GM12878 (cell line): ENCODE data around the gene DERL3. TPM values are rescaled to one million over a fixed set of nuclear protein-coding genes. Genes with fewer than 3 reads are reported as not detected.

Source experiments
- ATAC-seq: fragments of 200-7000 bp; cut with Tn5 transposase; 3 replicates; pipeline ENCODE4 v1.9.1; 2020; ENCODE audit warnings: mild to moderate bottlenecking, moderate library complexity
- BruUV-seq: library from RNA; stranded (reverse); fragments of 400-500 nt; replicated peaks from 2 replicates; lab custom pipeline; 2021; lab: Mats Ljungman, UMichigan
- CTCF ChIA-PET: fragments of 300-600 bp; sonication (Branson Sonifier 250); formaldehyde crosslinking; extraction: SDS; loops from one replicate; lab custom pipeline; 2021; ENCODE audit warnings: inconsistent platforms; lab: Yijun Ruan, JAX
- POLR2A ChIA-PET: fragments of 350-600 bp; formaldehyde crosslinking; extraction: SDS; loops from one replicate; lab custom pipeline; 2021; ENCODE audit warnings: inconsistent platforms; lab: Charles Lee
- RAD21 ChIA-PET: fragments of 300-600 bp; sonication (Branson Sonifier 250); formaldehyde crosslinking; loops from one replicate; lab custom pipeline; 2023; ENCODE audit warnings: antibody characterized with exemption; ENCODE audit not compliant: unreplicated experiment; lab: Charles Lee
- SMC1A ChIA-PET: fragments of 300-600 bp; sonication (Branson Sonifier 250); formaldehyde crosslinking; loops from one replicate; lab custom pipeline; 2023; ENCODE audit not compliant: unreplicated experiment, uncharacterized antibody; lab: Charles Lee
- DNase-seq: peaks from one replicate; pipeline ENCODE4 v3.0.0-alpha.2; 2011; ENCODE audit warnings: low read depth, low spot score
- FAIRE-seq: peaks from 3 replicates; lab custom pipeline; 2011; peaks lifted over from hg19 to GRCh38; lab: Jason Lieb, UNC
- H2AFZ ChIP-seq: 2 replicates; pipeline ENCODE4 v1.6.0; 2011; ENCODE audit warnings: low read depth, low read length, control low read depth; ENCODE audit not compliant: control insufficient read depth
- H3K27ac ChIP-seq: 2 replicates; pipeline ENCODE4 v1.5.1; 2011; ENCODE audit warnings: control low read depth; ENCODE audit not compliant: control insufficient read depth, insufficient read depth
- H3K27me3 ChIP-seq, 2 experiments: replicated peaks in 1 of 2; 2 replicates each; pipeline versions ENCODE4 v1.6.0 to v1.6.1; 2011; ENCODE audit warnings: low read length in 1 of 2; ENCODE audit not compliant: control insufficient read depth in 2 of 2, insufficient read depth in 2 of 2
- H3K36me3 ChIP-seq, 2 experiments: 2 replicates each; pipeline ENCODE4 v1.5.1; 2011; ENCODE audit warnings: low read length in 1 of 2; ENCODE audit not compliant: control insufficient read depth in 2 of 2, insufficient read depth in 2 of 2
- H3K4me1 ChIP-seq: 2 replicates; pipeline ENCODE4 v1.6.1; 2011; ENCODE audit warnings: mild to moderate bottlenecking, low read length, moderate library complexity, mixed read lengths; ENCODE audit not compliant: control insufficient read depth, insufficient read depth
- H3K4me2 ChIP-seq: 2 replicates; pipeline ENCODE4 v1.6.0; 2011; ENCODE audit warnings: control low read depth; ENCODE audit not compliant: control insufficient read depth, insufficient read depth
- H3K4me3 ChIP-seq: fragments of 200-600 bp; sonication (generic); 2 replicates; pipeline ENCODE4 v1.5.1; 2016
- H3K79me2 ChIP-seq: 2 replicates; pipeline ENCODE4 v1.6.0; 2011; ENCODE audit warnings: low read length; ENCODE audit not compliant: control insufficient read depth, insufficient read depth
- H3K9ac ChIP-seq: 2 replicates; pipeline ENCODE4 v1.8.0; 2011; ENCODE audit warnings: low read length, control low read depth, mixed read lengths; ENCODE audit not compliant: control insufficient read depth, insufficient read depth
- H3K9me3 ChIP-seq: replicated peaks from 3 replicates; pipeline ENCODE4 v1.5.1; 2011; ENCODE audit warnings: mild to moderate bottlenecking, low read length; ENCODE audit not compliant: control insufficient read depth, insufficient read depth
- H4K20me1 ChIP-seq: 2 replicates; pipeline ENCODE4 v1.6.0; 2011; ENCODE audit not compliant: control insufficient read depth, insufficient read depth
- CBFB ChIP-seq: IDR thresholded peaks from 2 replicates; pipeline ENCODE4 v1.6.1; 2016; ENCODE audit warnings: antibody characterized with exemption, low read depth
- EGR1 ChIP-seq, 2 experiments: IDR thresholded peaks; 1 replicate in 1 of 2; 2 replicates in 1 of 2; pipeline ENCODE4 v1.6.1; 2011 to 2012; ENCODE audit warnings: low read depth in 2 of 2, low read length in 2 of 2, borderline replicate concordance in 1 of 2, mild to moderate bottlenecking in 1 of 2, moderate library complexity in 1 of 2
- EP300 ChIP-seq, 2 experiments: fragments of 150-350 bp in 1 of 2; IDR thresholded peaks; 2 replicates each; pipeline ENCODE4 v1.6.1; 2011 to 2012; ENCODE audit warnings: low read depth in 2 of 2, low read length in 2 of 2, borderline replicate concordance in 1 of 2, improper control_type of control experiment in 1 of 2, inconsistent platforms in 1 of 2; ENCODE audit not compliant: control insufficient read depth in 1 of 2
- ESRRA ChIP-seq: IDR thresholded peaks from 2 replicates; pipeline ENCODE4 v1.6.1; 2012; ENCODE audit warnings: mild to moderate bottlenecking, low read length, improper control_type of control experiment
- FOXM1 ChIP-seq: IDR thresholded peaks from 2 replicates; pipeline ENCODE4 v1.6.1; 2012; ENCODE audit warnings: low read depth, mild to moderate bottlenecking, inconsistent platforms, low read length, moderate library complexity
- GABPA ChIP-seq: IDR thresholded peaks from 2 replicates; pipeline ENCODE4 v1.6.1; 2014; ENCODE audit warnings: antibody characterized with exemption, low read depth, mild to moderate bottlenecking, inconsistent platforms
- IKZF2 ChIP-seq, 2 experiments: fragments of 450-650 bp; IDR thresholded peaks; 2 replicates each; pipeline ENCODE4 v1.6.1; 2017; ENCODE audit warnings: mild to moderate bottlenecking in 2 of 2, moderate library complexity in 2 of 2
- JUNB ChIP-seq: IDR thresholded peaks from 2 replicates; pipeline ENCODE4 v1.6.1; 2016; ENCODE audit warnings: antibody characterized with exemption, mild to moderate bottlenecking
- NFXL1 ChIP-seq: fragments of 450-650 bp; IDR thresholded peaks from 2 replicates; pipeline ENCODE4 v1.6.1; 2017; ENCODE audit warnings: antibody characterized with exemption, mild to moderate bottlenecking, borderline replicate concordance
- NR2F1 ChIP-seq: fragments of 450-650 bp; conservative IDR thresholded peaks from 2 replicates; pipeline ENCODE4 v1.6.1; 2017; ENCODE audit warnings: mild to moderate bottlenecking
- PAX5 ChIP-seq: IDR thresholded peaks from 2 replicates; pipeline ENCODE4 v1.6.1; 2011; ENCODE audit warnings: low read depth, low read length, borderline replicate concordance
- PML ChIP-seq: IDR thresholded peaks from 2 replicates; pipeline ENCODE4 v1.6.1; 2012; ENCODE audit warnings: low read length, inconsistent platforms
- RBBP5 ChIP-seq: fragments of 200-600 bp; sonication (generic); conservative IDR thresholded peaks from 2 replicates; pipeline ENCODE4 v1.6.1; 2016
- ZNF384 ChIP-seq: IDR thresholded peaks from 2 replicates; pipeline ENCODE4 v1.6.1; 2012; ENCODE audit warnings: low read depth, mild to moderate bottlenecking, low read length, improper control_type of control experiment, borderline replicate concordance
- whole genome bisulfite sequencing: methylation state at CpG from one replicate; pipeline ENCODE4 v1.1.6; 2016; ENCODE audit warnings: low lambda C conversion rate; ENCODE audit not compliant: insufficient replicate concordance, insufficient coverage; ENCODE audit errors: missing lambda C conversion rate; 5-methylcytosine and 5-hydroxymethylcytosine counted together
- in situ Hi-C: fragments of 300-500 bp; cut with MboI; formaldehyde crosslinking; loops from 9 replicates; pipeline ENCODE4 v1.14.3; 2018; ENCODE audit warnings: mixed read lengths
- intact Hi-C: fragments of 100-400 bp; cut with micrococcal nuclease; formaldehyde crosslinking; loops from one replicate; pipeline ENCODE4 v1.14.2; 2022; ENCODE audit not compliant: unreplicated experiment
- polyA plus RNA-seq, 11 experiments: library from polyadenylated mRNA; depleted of rRNA in 4 of 11; unstranded in 6 of 11; stranded (reverse) in 5 of 11; fragments of >200 nt; fragmentation: Nextera tagmentation in 4 of 11; fragmentation: Illumina TruSeq in 1 of 11; extraction: Ambion mirVana in 4 of 11; extraction: Trizol in 1 of 11; gene quantifications; 1 replicate in 1 of 11; 2 replicates in 10 of 11; pipeline versions ENCODE4 v1.2.1 to v1.2.3, GENCODE V29; 2011 to 2016; ENCODE audit warnings: inconsistent platforms in 2 of 11, missing spikeins in 2 of 11, low read depth in 1 of 11
- total RNA-seq, 4 experiments: library from RNA; depleted of rRNA in 3 of 4; stranded (reverse); fragments of >200 nt in 3 of 4; fragmentation: Illumina TruSeq in 1 of 4; extraction: Trizol in 1 of 4; gene quantifications; 2 replicates each; pipeline versions ENCODE4 v1.2.1 to v1.2.3, GENCODE V29; 2013 to 2021
- TF ChIP-seq, protein P1 (sequence below): IDR thresholded peaks from 2 replicates; pipeline ENCODE4 v1.6.1; 2011; ENCODE audit warnings: borderline replicate concordance, low read depth, mild to moderate bottlenecking, moderate library complexity, mixed read lengths, low read length; ENCODE audit not compliant: insufficient read depth; ENCODE audit errors: extremely low read length
- TF ChIP-seq, protein P2 (sequence below): fragments of 450-650 bp; IDR thresholded peaks from 2 replicates; pipeline ENCODE4 v1.6.1; 2017; ENCODE audit warnings: antibody characterized with exemption, mild to moderate bottlenecking, moderate library complexity
- TF ChIP-seq, protein P3 (sequence below): IDR thresholded peaks from 2 replicates; pipeline ENCODE4 v1.6.1; 2012; ENCODE audit warnings: low read depth, low read length, improper control_type of control experiment
- TF ChIP-seq, protein P4 (sequence below): fragments of 450-650 bp; IDR thresholded peaks from 2 replicates; pipeline ENCODE4 v1.6.1; 2016; ENCODE audit warnings: mild to moderate bottlenecking

Gene DERL3
- total and polyA plus RNA-seq, 10 of the 15 experiments (the other 5 are each of a cell fraction or from before 2014, with no cell fraction given), result 4.1 to 52.4 (median 14.1) TPM

DNA sequence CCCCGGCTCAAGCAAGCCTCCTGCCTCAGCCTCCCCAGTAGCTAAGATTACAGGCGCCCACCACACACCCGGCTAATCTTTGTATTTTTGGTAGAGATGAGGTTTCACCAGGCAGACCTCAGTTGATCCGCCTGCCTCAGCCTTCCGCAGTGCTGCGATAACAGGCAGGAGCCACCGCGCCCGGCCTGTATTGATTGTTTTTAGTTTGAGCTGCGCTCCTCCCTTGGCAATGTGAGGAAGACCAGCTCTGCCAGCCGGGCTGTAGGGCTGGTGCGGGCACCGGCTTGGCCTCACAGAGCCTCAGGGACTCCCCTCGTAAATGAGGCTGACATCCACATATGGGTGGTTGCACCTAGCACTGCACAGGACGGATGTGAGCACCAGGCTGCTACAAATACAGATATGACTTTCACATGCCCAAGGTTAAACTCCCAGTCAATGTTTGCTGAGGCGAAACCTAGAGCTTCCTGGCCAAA, 11.4 kb upstream of the DERL3 start:
- Histone ChIP-seq H4K20me1 (no peaks in the 10 kb centered on the region), H3K9ac (no peak overlapping the region; the same call in 1 of the 2 replicates), H3K36me3 (no peaks in the 10 kb centered on the region), H3K27ac (no peak overlapping the region), H3K4me1 (peaks cover 51% of the 10 kb centered on the region), H3K27me3 (no peaks in the 10 kb centered on the region), H3K9me3 (no peaks in the 10 kb centered on the region), H3K4me3 (no peak overlapping the region), H3K79me2 (no peaks in the 10 kb centered on the region), H2AFZ (no peak overlapping the region; the same call in 1 of the 2 replicates), H3K4me2 (peak overlapping the region; percentile 38)
- ATAC-seq, result peak; percentile 84
- ChIA-PET SMC1A (interaction anchor here (0.7 to 3.6 kb wide), 12 partner anchors 7 to 131 kb away, joined by 3 to 23 read pairs (median 4); partner anchors contain the start of genes CHCHD10, MIF and SLC2A11), RAD21 (interaction anchor here (0.6 to 3.0 kb wide), 12 partner anchors 7 to 306 kb away, joined by 3 to 24 read pairs (median 4); partner anchors contain the start of genes MIF, MMP11 and SLC2A11), POLR2A (no interaction called here), CTCF (interaction anchor here (0.6 to 9.7 kb wide), 22 partner anchors 8 to 311 kb away, joined by 3 to 197 read pairs (median 4); partner anchors contain the start of genes CHCHD10, MIF and SLC2A11)
- FAIRE-seq, result peak; percentile 69
- in situ Hi-C loops (no loop called here), intact Hi-C loops (no loop called here)
- WGBS, result 13% methylated on average over 16 of the region's 16 CpGs
- no peak for DNase-seq
- no TSS peak for BruUV-seq
- TF ChIP-seq GABPA (no peak), FOXM1 (no peak), IKZF2 (IDR thresholded peaks at IDR 0.05) (no peak), EGR1 (IDR thresholded peaks at IDR 0.05; ENCODE audit: borderline replicate concordance in 1 of 2, low read depth in 2 of 2, low read length in 2 of 2) (no peak), NFXL1 (no peak), RBBP5 (no peak), NR2F1 (peak; percentile 56; the same call in 1 of the 2 replicates), CBFB (no peak), ESRRA (peak; percentile 37; the same call in 1 of the 2 replicates), EP300 (IDR thresholded peaks at IDR 0.05; ENCODE audit: borderline replicate concordance in 1 of 2, control insufficient read depth in 1 of 2, low read depth in 2 of 2, low read length in 2 of 2) (no peak), ZNF384 (no peak), JUNB (no peak; the same call in 1 of the 2 replicates), PML (no peak), PAX5 (peak; percentile 61; the same call in 1 of the 2 replicates)
- TF ChIP-seq, protein P1, sequence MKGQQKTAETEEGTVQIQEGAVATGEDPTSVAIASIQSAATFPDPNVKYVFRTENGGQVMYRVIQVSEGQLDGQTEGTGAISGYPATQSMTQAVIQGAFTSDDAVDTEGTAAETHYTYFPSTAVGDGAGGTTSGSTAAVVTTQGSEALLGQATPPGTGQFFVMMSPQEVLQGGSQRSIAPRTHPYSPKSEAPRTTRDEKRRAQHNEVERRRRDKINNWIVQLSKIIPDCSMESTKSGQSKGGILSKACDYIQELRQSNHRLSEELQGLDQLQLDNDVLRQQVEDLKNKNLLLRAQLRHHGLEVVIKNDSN, result no peak
- TF ChIP-seq, protein P2, sequence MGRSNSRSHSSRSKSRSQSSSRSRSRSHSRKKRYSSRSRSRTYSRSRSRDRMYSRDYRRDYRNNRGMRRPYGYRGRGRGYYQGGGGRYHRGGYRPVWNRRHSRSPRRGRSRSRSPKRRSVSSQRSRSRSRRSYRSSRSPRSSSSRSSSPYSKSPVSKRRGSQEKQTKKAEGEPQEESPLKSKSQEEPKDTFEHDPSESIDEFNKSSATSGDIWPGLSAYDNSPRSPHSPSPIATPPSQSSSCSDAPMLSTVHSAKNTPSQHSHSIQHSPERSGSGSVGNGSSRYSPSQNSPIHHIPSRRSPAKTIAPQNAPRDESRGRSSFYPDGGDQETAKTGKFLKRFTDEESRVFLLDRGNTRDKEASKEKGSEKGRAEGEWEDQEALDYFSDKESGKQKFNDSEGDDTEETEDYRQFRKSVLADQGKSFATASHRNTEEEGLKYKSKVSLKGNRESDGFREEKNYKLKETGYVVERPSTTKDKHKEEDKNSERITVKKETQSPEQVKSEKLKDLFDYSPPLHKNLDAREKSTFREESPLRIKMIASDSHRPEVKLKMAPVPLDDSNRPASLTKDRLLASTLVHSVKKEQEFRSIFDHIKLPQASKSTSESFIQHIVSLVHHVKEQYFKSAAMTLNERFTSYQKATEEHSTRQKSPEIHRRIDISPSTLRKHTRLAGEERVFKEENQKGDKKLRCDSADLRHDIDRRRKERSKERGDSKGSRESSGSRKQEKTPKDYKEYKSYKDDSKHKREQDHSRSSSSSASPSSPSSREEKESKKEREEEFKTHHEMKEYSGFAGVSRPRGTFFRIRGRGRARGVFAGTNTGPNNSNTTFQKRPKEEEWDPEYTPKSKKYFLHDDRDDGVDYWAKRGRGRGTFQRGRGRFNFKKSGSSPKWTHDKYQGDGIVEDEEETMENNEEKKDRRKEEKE, result no peak
- TF ChIP-seq, protein P3, sequence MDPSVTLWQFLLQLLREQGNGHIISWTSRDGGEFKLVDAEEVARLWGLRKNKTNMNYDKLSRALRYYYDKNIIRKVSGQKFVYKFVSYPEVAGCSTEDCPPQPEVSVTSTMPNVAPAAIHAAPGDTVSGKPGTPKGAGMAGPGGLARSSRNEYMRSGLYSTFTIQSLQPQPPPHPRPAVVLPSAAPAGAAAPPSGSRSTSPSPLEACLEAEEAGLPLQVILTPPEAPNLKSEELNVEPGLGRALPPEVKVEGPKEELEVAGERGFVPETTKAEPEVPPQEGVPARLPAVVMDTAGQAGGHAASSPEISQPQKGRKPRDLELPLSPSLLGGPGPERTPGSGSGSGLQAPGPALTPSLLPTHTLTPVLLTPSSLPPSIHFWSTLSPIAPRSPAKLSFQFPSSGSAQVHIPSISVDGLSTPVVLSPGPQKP, result no peak
- TF ChIP-seq, protein P4, sequence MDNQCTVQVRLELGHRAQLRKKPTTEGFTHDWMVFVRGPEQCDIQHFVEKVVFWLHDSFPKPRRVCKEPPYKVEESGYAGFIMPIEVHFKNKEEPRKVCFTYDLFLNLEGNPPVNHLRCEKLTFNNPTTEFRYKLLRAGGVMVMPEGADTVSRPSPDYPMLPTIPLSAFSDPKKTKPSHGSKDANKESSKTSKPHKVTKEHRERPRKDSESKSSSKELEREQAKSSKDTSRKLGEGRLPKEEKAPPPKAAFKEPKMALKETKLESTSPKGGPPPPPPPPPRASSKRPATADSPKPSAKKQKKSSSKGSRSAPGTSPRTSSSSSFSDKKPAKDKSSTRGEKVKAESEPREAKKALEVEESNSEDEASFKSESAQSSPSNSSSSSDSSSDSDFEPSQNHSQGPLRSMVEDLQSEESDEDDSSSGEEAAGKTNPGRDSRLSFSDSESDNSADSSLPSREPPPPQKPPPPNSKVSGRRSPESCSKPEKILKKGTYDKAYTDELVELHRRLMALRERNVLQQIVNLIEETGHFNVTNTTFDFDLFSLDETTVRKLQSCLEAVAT, result peak; percentile 87
